ENCODE measurements around the gene RRP1.

DNA sequence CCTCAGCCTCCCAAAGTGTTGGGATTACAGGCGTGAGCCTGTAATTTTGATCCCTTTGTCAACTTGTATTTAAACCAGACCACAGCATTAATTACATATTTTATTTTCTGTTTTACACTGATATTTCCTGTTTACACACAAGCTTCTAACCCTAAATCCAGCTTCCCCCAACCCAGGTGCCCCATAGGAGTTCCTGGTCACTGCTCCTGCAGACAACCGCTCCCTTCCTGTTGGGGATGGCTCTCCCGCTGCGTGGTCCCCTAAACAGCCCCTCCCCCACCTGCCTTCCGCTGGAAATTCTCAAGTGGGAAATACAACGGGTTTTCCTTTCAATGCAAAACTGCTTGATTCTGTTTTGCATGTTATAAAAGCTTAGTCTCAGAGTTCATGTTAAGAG is 17.0 kb upstream of the RRP1 start:
- TF ChIP-seq EZH2 (IDR thresholded peaks at IDR 0.05) (no peak), POLR2AphosphoS5 (IDR thresholded peaks at IDR 0.05; ENCODE audit: borderline replicate concordance, low read depth, low read length) (no peak)

All from SK-N-MC (cell line).